GM15510 (cell line): ENCODE measurements around the gene TNP1.

ENCODE experiments used
- POLR2A ChIP-seq: IDR thresholded peaks from 3 replicates; pipeline ENCODE4 v1.6.1; 2011; ENCODE audit warnings: borderline replicate concordance; ENCODE audit not compliant: insufficient read length; ENCODE audit errors: extremely low read depth

The TNP1 gene

DNA sequence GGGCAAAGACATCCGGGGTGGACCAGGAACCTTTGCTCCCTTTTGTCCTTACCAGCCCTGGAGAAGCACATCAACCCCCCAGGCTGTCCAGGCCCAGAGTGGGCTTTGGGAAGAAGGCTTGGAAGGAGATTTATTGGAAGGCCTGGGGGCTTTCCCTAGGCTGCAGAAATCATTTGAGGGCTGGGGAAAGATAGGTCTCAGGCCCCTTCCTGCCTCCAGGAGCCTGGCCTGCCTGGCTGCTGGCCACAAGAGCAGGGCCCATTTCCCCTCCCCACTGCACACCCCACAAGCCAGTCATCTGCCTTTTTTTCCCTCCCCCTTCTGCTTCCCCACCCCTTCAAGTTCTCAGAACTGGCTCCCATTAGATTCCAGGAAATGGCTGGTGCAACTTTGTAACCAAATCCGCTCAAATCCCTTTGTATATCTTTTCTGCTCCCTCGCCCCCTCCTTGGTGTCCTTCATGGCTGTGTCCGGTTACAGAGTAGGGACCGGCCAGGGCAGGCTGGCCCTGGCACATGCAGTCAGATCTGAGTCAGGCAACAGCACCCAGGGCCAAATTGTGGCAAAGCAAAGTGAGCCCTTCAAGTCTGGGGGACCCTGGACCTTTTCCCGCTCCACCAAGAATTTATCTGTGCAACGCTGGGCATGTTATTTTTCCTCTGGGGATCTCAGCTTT, 20.8 kb upstream of the TNP1 start:
- TF ChIP-seq POLR2A, result no peak

DNA sequence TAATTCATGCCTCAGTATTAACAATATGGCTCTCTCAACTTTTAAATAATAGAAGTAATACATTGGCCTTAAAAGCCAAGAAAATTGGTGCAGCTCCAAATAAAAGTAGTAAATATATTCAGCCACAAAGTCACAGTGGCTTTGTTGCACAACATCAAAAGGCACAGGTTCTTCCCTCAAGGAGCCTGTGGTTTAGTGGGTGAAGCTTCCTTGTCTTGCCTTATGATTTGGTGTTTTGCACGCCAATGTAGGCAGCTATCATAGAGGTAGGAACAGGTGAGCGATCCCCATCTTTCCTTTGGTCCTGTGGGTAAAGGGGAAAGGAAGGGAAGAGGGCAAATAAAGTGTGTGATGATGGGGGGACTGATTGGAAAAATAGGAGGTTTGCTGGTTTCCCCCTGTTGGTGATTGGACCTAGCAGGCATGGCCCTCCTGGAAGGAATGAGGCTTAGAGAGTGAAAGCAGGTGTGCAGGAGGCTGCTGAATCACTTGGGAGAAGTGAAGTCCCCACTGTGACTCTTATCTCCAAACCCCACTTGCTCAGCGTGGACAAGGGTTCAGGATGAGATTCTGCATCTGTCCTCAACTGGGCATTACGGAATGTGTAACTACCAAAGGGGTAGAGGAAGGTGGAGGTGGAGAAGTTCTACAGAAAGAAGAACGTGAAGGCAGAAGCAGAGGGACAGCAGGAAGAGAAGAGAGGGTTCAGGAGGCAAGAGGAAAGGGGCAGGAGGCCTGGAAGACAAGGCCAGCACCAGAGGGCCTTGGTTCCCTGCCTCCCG, 20.1 kb upstream of the TNP1 start:
- TF ChIP-seq POLR2A, result no peak

DNA sequence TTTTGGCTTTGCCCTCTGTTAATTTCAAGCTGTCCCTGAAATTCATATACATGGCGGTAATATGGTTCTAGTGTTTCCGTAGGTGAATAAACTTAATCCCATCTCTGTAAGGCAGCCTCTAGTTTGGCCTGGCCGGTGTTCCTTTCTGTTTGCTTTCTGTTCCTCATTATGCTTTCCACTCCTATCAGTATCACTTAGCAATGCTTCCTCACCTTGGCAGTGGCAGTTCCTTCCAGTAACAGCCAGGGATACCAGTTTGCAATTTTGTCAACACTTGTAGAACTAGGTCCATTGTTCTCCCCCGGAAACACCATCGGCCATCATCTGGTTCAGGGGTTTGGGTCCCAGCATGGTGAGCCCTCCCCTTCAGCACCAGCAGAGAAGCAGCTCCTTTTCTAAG, 18.2 kb upstream of the TNP1 start:
- TF ChIP-seq POLR2A, result no peak

DNA sequence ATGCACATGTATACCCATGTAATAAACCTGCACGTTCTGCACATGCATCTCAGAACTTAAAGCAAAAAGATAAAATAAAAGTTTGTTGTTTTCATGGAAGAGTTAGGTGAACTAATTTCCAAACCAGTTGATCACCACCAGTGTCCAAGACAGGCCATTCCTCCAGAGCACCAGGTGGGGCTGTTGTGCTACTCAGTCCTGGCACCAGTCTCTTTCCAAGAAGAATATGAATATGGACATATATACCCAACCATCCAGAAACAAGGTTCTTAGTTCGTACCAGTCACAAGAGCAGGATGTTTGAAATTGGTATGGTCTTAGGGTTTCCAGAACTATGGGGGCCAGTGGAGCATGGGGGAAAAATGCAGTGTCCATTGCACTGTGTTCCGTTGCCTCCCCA, 17.2 kb upstream of the TNP1 start:
- TF ChIP-seq POLR2A, result no peak

DNA sequence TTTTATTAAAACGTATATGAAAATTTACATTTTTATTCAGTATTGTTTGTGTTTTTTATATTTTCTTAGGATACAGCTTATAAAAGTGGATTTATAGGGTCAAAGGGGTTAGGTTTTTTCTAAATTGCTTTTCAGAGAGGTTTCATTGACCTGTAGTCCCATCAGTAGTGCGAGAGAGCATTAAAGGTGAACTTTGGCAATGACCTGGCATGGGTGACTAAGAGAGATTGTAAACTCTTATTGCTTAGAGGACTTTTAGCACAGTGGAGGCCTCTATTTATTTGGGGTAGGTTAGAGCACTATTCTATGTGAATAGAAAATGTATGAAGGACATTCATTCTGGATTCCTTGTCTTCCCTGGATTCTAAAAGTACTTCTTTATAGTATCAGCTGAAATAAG, 16.0 kb upstream of the TNP1 start:
- no peak for TF ChIP-seq POLR2A

DNA sequence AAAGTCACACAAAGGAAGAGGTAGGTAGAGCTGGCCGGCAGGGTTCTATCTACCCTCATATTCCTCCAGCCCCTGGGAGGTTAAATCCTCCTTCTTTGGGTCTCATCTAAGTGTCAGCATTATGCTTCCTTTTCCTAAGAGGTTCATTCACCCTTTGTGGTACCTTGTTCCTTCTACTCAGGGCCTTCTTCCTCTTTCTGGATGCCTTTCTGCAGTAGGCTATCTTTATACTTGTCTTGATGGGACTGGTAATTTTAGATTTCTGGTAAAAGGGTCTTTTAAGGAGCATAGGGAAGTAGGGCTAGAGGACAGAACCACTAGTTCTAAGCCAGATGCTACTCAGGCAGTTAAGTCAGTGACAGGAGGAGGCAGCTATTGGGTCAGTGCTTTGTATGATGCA, 13.7 kb upstream of the TNP1 start:
- TF ChIP-seq POLR2A, result no peak

DNA sequence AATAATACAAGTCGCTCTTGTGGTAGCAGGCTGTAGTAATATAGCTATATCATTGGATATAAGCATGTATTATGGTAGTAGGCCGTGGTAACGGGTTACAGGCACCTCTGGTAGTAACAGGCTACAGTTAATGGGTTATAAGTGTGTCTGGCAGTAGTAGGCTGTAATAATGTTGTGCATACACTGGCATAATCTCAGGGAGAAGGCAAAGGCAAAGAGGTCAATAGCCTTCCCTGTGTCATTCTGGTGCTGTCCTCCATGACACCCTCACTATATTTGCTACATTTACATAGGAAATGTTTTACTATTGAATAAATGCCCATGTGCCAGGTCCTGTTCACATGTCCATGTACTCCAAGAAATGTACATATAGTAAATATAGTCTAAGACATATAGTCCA, 12.8 kb upstream of the TNP1 start:
- TF ChIP-seq POLR2A, result no peak

DNA sequence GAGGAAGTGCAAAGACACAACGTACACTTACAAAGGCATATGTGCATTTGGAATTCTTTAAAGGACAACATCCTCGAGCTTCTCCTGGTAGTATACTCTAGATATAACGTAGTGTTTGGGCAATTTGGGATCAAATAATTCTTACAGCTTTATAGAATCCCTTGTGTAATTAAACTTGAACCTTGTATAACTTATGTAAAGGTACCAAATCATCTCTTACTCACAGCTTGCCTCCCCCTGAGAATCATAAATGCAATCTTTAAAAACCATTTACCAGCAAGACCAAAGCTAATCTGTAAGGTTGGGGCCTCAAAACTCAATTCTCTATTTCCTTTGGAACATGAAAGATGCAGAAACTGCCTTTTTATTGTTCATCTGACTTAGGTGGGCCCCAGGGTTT, 12.2 kb upstream of the TNP1 start:
- TF ChIP-seq POLR2A, result no peak

DNA sequence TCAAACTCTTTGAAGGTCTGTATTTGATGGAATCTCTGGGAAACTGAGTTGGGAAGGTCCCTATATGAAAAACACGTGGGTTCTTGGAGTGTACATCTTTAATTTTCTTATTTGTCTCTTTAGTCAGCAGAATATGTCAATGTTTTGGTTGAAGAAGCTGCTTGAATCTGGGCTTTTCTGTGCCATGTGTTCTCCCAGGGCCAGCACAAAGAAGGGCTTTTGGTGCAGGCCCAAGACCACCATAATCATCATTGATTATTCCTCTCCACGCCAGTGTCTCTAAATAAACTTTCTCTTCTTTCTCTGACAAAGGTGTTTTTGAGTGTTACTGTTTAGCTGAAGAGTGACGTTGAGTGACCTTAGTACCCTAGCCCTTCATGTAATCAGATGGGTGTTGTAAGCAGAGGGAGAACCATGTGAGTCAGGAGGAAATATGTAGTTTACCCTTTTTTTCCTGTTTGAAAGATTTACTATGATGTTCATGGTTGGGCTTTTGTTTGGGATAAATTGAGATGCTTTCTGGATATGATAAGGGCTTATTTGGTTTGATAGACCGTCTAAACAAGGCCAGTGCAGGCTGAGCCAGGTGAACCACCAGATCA, 11.6 kb upstream of the TNP1 start:
- TF ChIP-seq POLR2A, result no peak

DNA sequence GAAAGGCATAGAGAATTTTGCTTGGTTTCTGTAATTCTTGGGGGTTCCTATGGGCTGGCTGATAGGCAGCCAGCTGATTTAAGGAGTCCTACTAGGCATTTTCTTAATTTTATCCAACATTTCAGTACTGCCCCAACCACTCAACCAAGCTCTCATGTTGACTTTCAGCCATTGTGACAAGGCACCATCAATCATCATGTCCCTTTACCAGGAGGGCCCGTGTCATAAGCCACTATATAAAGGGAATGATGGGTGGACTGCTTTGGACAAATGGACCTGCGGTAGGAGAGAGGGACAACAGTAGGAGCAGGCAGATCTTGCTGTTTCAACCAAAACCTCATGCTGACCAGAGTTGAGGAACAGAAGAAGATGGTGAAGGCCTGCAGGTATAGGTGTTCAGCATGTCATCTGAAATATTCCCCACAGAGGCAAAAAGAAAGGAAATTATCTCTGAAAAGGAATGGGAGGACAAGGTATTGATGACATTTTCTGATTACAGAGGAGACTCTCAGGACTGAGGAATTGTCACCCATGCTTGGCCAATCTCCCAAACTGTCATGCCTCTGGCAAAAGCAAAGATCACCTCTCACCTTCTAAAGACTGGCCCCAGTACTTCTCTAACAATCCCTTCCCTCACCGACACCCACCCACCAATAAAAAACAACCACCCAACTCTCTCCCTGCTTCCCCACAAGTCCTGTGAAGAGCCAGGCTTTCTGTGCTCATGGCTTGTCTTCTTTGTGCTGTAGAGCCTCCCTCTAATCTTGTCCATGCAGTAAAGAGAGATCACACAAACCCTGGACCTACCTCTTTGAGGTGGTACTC, 10.9 kb upstream of the TNP1 start:
- no peak for TF ChIP-seq POLR2A

DNA sequence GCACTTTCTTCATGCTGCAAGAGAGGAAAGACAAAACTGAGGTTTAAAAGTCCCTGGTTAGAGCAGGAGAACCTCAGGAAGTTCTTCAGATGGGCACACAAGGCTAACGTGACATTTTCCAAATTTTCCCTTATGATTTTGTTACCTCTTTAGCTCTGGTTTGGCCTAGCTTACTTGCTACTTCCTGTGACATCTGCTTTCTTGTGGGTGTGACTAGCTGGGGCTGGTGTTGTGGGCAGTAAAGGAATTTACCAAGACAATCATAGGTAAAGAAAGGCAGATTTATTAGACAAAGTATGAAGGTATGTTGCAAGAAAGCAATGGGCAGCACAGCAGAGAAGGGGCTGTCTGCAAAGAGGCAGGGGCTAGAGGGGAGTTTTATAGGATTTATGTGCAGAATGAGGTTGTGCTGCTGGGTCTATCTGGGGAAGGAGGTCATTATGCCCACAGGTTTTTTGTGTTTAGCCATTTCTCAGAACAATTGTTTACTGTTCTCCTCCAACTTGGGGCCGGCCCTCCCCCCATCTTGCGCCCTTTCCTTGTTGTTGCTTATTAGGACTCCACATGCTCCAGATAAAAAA, 6.7 kb upstream of the TNP1 start:
- no peak for TF ChIP-seq POLR2A

DNA sequence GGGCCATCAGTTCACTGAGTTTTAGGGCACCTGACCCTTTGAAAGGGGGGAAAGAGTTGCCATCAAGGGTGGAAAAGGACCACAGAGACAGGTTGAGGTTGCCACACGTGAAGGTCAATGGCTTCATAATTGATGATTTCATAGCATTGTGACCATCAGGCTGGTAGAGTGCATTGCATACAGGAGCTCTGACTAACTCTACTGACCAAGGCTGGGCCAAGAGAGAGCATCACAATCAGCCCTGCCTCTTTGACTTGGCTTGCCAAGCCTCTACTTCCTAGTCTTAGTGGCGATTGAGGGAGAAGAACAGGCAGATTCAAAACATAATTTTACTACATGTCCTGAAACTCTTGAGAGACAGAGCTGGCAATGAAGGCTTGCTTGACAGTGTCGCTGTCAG, 5.8 kb upstream of the TNP1 start:
- no peak for TF ChIP-seq POLR2A

DNA sequence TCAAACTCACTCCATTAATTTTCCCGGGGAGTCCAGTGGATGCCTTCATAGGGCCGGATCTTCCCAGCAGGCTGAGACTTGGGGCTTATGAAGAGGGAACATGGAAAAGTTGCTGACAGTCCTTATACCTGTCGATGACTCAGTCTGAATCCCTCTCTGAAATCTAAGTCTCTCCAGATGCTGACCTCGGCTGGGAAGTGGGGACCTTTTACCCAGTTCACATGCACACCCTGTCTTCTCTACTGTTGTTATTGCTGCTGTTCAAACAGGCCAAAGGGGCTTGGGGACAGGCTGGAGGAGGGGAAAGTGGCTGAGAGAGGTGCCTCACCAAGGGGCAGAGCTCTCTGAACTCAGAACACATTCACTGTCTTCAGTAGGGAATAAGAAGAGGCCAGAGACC, 4.1 kb upstream of the TNP1 start:
- TF ChIP-seq POLR2A, result no peak

DNA sequence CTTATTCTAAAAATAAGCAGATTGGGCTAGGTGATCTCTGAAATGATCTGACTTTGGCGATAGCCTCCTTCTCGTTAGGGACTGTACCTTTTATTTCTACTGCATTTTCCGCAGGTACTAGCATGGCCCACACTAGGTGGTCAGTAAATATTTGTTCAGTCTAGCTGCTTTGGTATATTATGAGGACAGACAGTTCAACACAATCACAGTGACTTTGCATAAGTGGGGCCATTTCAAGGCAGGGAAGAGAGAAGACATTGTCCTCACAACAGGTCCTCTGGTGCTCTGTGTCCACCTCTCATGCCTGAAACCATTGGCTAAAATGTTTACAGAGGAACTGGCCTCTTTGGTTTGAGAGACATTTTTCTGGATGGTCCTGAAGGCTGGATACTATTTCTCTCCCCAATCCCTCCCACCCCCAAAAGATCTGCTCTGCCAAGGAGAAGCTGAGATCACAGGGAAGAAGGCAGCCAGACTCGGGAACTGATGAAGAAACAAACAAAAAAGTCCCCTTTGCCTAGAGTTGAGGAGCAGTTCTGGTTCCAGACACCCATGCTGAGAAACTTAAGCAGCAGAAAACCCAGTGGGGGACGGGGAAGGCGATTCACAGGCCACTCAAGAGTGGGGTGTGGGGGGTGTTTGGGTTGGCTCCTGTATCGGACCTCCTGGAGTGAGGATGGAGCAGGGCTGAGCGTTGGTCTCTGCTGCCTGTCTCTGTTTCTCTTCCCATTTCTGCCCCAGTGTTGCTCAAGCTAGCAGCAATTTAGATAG, 2.9 kb upstream of the TNP1 start:
- TF ChIP-seq POLR2A, result no peak
